CD4-positive, CD25-positive, alpha-beta regulatory T cell (primary cell): ENCODE measurements around the gene SDHAF3. TPM values are rescaled to one million over a fixed set of nuclear protein-coding genes. Genes with fewer than 3 reads are reported as not detected.
A peak's percentile ranks its signal among the peaks of the same experiment; 100 is the strongest.
"Not testable (repeated sequence)": the region's sequence is repeated elsewhere in the genome, so short reads cannot be mapped to it uniquely, and the experiment has no call there.

ENCODE experiments used
- ATAC-seq, 2 donors: fragments of 150-1000 bp; cut with Tn5 transposase; one replicate each; pipeline ENCODE4 v1.10.0; 2021; ENCODE audit warnings: low read depth in 2 of 2, moderate number of reproducible peaks in 2 of 2, moderate library complexity in 1 of 2
- DNase-seq, 3 donors: peaks; one replicate each; pipeline versions ENCODE4 v3.0.0 to v3.0.0-alpha.2; 2012 to 2022; ENCODE audit warnings: mixed read lengths in 1 of 3
- H3K27ac ChIP-seq: one replicate; pipeline ENCODE4 v1.7.0; 2013; ENCODE audit warnings: mild to moderate bottlenecking, low read length; ENCODE audit not compliant: insufficient read depth, poor library complexity, severe bottlenecking
- H3K27me3 ChIP-seq: one replicate; pipeline ENCODE4 v1.7.0; 2013; ENCODE audit warnings: low read length; ENCODE audit not compliant: control insufficient read depth, insufficient read depth
- H3K36me3 ChIP-seq: one replicate; pipeline ENCODE4 v1.7.0; 2013; ENCODE audit warnings: mild to moderate bottlenecking, low read length, moderate library complexity; ENCODE audit not compliant: control insufficient read depth, insufficient read depth
- H3K4me1 ChIP-seq: 2 replicates; pipeline ENCODE4 v1.7.0; 2013; ENCODE audit warnings: mild to moderate bottlenecking, low read length; ENCODE audit not compliant: insufficient read depth, control insufficient read depth, poor library complexity, severe bottlenecking
- H3K4me3 ChIP-seq: one replicate; pipeline ENCODE4 v1.7.0; 2013; ENCODE audit warnings: low read depth, mild to moderate bottlenecking, low read length, moderate library complexity
- H3K9me3 ChIP-seq, 2 experiments: 1 replicate in 1 of 2; 2 replicates in 1 of 2; pipeline ENCODE4 v1.7.0; 2013; ENCODE audit warnings: low read length in 2 of 2, mild to moderate bottlenecking in 1 of 2, moderate library complexity in 1 of 2; ENCODE audit not compliant: control insufficient read depth in 2 of 2
- H3K27ac Mint-ChIP-seq, 3 donors: one replicate each; pipeline ENCODE4 v1.8.0; 2020 to 2022; ENCODE audit warnings: mild to moderate bottlenecking in 3 of 3, mixed read lengths in 3 of 3, moderate library complexity in 2 of 3
- H3K27me3 Mint-ChIP-seq: one replicate; pipeline ENCODE4 v1.8.0; 2022; ENCODE audit warnings: mild to moderate bottlenecking, mixed read lengths
- H3K36me3 Mint-ChIP-seq: one replicate; pipeline ENCODE4 v1.8.0; 2020; ENCODE audit warnings: mixed read lengths
- H3K4me1 Mint-ChIP-seq, 4 donors: one replicate each; pipeline ENCODE4 v1.8.0; 2020 to 2022; ENCODE audit warnings: mixed read lengths in 4 of 4, mild to moderate bottlenecking in 1 of 4
- H3K4me3 Mint-ChIP-seq, 4 donors: one replicate each; pipeline ENCODE4 v1.8.0; 2020 to 2022; ENCODE audit warnings: mild to moderate bottlenecking in 4 of 4, mixed read lengths in 4 of 4, moderate library complexity in 3 of 4
- H3K9me3 Mint-ChIP-seq, 7 donors: one replicate each; pipeline ENCODE4 v1.8.0; 2020 to 2022; ENCODE audit warnings: mixed read lengths in 7 of 7, mild to moderate bottlenecking in 3 of 7, moderate library complexity in 2 of 7
- polyA plus RNA-seq, 4 donors: library from polyadenylated mRNA; unstranded; fragments of 300-500 nt; fragmentation: Illumina TruSeq; gene quantifications; one replicate each; pipeline ENCODE4 v1.2.3, GENCODE V29; 2021
- total RNA-seq: library from RNA; stranded (reverse); gene quantifications from one replicate; pipeline ENCODE4 v1.2.3, GENCODE V29; 2022

SDHAF3 gene
- total and polyA plus RNA-seq, 5 donors from 2014 or later = 9.8 to 50.9 (median 39.4) TPM

DNA sequence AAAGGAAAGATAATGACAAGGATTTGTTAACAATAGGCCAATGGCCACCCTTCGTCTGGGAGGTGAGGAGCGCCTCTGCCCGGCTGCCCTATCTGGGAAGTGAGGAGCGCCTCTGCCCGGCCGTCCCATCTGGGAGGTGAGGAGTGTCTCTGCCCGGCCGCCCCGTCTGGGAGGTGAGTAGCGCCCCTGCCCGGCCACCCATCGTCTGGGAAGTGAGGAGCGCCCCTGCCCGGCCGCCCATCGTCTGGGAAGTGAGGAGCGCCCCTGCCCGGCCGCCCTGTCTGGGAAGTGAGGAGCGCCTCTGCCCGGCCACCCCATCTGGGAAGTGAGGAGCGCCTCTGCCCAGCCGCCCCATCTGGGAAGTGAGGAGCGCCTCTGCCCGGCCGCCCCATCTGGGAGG, 42.5 kb downstream of the SDHAF3 start:
- not testable (repeated sequence) for H3K4me3 Mint-ChIP-seq, H3K27ac Mint-ChIP-seq, ATAC-seq, H3K4me1 ChIP-seq, H3K27me3 Mint-ChIP-seq, H3K27me3 ChIP-seq, H3K36me3 ChIP-seq, H3K27ac ChIP-seq, DNase-seq, H3K4me3 ChIP-seq, H3K9me3 ChIP-seq
- Mint-ChIP-seq H3K4me1 (peaks cover 6 to 11% (median 7%) of the 10 kb centered on the region in 4 donors), H3K36me3 (peaks cover 52% of the 10 kb centered on the region), H3K9me3 (peaks cover 0 to 17% (median 4%) of the 10 kb centered on the region in 7 donors)

GRCh38 chr7:97161609-97162008, 44.1 kb downstream of the SDHAF3 start:
- H3K36me3 ChIP-seq, H3K27me3 Mint-ChIP-seq, H3K9me3 ChIP-seq, H3K27ac ChIP-seq, H3K27me3 ChIP-seq, H3K4me3 Mint-ChIP-seq, DNase-seq, H3K4me3 ChIP-seq, H3K27ac Mint-ChIP-seq, H3K4me1 ChIP-seq, ATAC-seq: not testable (repeated sequence)
- H3K9me3 Mint-ChIP-seq = peaks cover 0 to 17% (median 7%) of the 10 kb centered on the region in 7 donors
- peaks cover 57% of the 10 kb centered on the region for H3K36me3 Mint-ChIP-seq
- H3K4me1 Mint-ChIP-seq = peaks cover 7 to 14% (median 10%) of the 10 kb centered on the region in 4 donors

- no peak for DNase-seq
- no peak for ATAC-seq
- H3K36me3 ChIP-seq = no peaks in the 10 kb centered on the region
- H3K4me1 ChIP-seq = no peaks in the 10 kb centered on the region
- Mint-ChIP-seq H3K9me3 (peaks cover 0 to 15% (median 7%) of the 10 kb centered on the region in 7 donors), H3K36me3 (peaks cover 35% of the 10 kb centered on the region), H3K4me3 (no peak overlapping the region), H3K27me3 (no peaks in the 10 kb centered on the region), H3K27ac (no peak overlapping the region), H3K4me1 (peaks cover 7 to 15% (median 13%) of the 10 kb centered on the region in 4 donors)
- no peak overlapping the region for H3K27ac ChIP-seq
- no peaks in the 10 kb centered on the region for H3K27me3 ChIP-seq
- peaks cover 0 to 6% of the 10 kb centered on the region in 2 experiments for H3K9me3 ChIP-seq
- H3K4me3 ChIP-seq = no peak overlapping the region
Observed at GRCh38 chr7:97166308-97166707, 48.8 kb downstream of the SDHAF3 start.

DNA sequence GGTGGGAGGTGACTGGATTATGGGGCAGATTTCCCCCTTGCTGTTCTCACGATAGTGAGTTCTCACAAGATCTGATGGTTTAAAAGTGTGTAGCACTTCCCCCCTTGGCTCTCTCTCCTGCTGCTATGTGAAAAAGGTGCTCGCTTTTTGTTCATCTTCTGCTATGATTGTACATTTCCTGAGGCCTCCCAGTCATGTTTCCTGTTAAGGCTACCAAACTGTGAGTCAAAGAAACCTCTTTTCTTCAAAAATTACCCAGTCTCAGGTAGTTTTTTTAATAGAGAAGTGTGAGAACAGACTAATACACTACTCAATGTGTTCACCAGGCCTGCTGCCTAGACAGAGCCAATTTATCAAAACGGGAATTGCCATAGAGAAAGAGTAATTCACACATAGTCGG, 49.7 kb downstream of the SDHAF3 start:
- H3K27ac Mint-ChIP-seq = no peak overlapping the region
- peak in 1 of 3 donors; percentile 7 for DNase-seq
- peaks cover 6 to 15% (median 10%) of the 10 kb centered on the region in 4 donors for H3K4me1 Mint-ChIP-seq
- Histone ChIP-seq H3K4me3 (no peak overlapping the region), H3K27me3 (no peaks in the 10 kb centered on the region), H3K9me3 (peaks cover 0 to 6% of the 10 kb centered on the region in 2 experiments), H3K36me3 (no peaks in the 10 kb centered on the region), H3K27ac (no peak overlapping the region), H3K4me1 (no peaks in the 10 kb centered on the region)
- peaks cover 0 to 15% (median 7%) of the 10 kb centered on the region in 7 donors for H3K9me3 Mint-ChIP-seq
- H3K4me3 Mint-ChIP-seq = no peak overlapping the region
- no peaks in the 10 kb centered on the region for H3K27me3 Mint-ChIP-seq
- H3K36me3 Mint-ChIP-seq = peaks cover 27% of the 10 kb centered on the region
- no peak for ATAC-seq

DNA sequence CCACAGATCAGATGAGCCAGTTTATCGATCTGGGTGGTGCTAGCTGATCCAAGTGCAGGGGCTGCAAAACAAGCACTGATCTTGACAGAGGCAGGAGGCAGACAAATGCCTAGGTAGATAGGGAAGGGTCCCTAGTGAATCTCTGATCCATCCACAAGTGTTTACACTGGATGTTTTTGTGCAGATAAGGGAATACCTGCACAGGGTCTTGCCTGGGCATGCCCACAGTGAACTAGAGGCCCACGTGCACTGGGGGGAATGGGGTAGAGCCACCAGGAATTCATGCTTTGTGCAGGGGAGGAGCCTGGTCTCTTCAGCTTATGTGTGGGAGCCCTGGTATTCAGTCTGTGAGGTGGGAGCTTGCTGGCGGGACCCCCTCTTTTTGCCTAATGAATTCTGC, 50.3 kb downstream of the SDHAF3 start:
- no peaks in the 10 kb centered on the region for H3K27me3 ChIP-seq
- no peaks in the 10 kb centered on the region for H3K4me1 ChIP-seq
- H3K27me3 Mint-ChIP-seq = no peaks in the 10 kb centered on the region
- no peak overlapping the region for H3K4me3 ChIP-seq
- no peak overlapping the region for H3K4me3 Mint-ChIP-seq
- H3K9me3 ChIP-seq = peaks cover 0 to 6% of the 10 kb centered on the region in 2 experiments
- DNase-seq (no peak), ATAC-seq (no peak)
- H3K27ac ChIP-seq = no peak overlapping the region
- peaks cover under 1 to 11% (median 9%) of the 10 kb centered on the region in 4 donors for H3K4me1 Mint-ChIP-seq
- peaks cover 0 to 15% (median 7%) of the 10 kb centered on the region in 7 donors for H3K9me3 Mint-ChIP-seq
- peaks cover 21% of the 10 kb centered on the region for H3K36me3 Mint-ChIP-seq
- H3K36me3 ChIP-seq = no peaks in the 10 kb centered on the region
- H3K27ac Mint-ChIP-seq = no peak overlapping the region

DNA sequence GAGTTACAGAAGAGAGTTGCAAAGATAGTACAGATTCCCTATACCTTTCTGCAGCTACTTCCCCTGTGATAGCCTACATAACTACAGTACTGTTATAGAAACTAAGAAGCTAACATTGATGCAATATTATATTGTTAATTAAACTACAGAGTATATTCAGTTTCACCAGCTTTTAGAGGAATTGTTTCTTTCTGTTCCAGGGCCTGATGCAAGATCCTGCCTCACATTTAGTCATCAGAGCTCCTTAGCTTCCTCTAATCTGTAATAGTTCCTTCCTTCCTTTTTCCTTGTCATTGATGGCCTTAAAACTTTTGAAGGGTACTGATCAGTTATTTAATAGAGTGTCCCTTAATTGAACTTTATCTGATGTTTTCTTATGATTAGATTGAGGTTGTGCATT, 56.8 kb downstream of the SDHAF3 start:
- no peak overlapping the region for H3K27ac ChIP-seq
- ATAC-seq (no peak), DNase-seq (no peak)
- H3K4me1 Mint-ChIP-seq = peaks cover 0 to 7% (median under 1%) of the 10 kb centered on the region in 4 donors
- no peaks in the 10 kb centered on the region for H3K36me3 ChIP-seq
- no peaks in the 10 kb centered on the region for H3K36me3 Mint-ChIP-seq
- no peaks in the 10 kb centered on the region for H3K27me3 ChIP-seq
- H3K4me3 ChIP-seq = no peak overlapping the region
- no peak overlapping the region for H3K4me3 Mint-ChIP-seq
- no peaks in the 10 kb centered on the region for H3K27me3 Mint-ChIP-seq
- H3K9me3 ChIP-seq = no peaks in the 10 kb centered on the region
- H3K27ac Mint-ChIP-seq = no peak overlapping the region
- H3K9me3 Mint-ChIP-seq = peaks cover 0 to 1% (median 0%) of the 10 kb centered on the region in 7 donors
- no peaks in the 10 kb centered on the region for H3K4me1 ChIP-seq

DNA sequence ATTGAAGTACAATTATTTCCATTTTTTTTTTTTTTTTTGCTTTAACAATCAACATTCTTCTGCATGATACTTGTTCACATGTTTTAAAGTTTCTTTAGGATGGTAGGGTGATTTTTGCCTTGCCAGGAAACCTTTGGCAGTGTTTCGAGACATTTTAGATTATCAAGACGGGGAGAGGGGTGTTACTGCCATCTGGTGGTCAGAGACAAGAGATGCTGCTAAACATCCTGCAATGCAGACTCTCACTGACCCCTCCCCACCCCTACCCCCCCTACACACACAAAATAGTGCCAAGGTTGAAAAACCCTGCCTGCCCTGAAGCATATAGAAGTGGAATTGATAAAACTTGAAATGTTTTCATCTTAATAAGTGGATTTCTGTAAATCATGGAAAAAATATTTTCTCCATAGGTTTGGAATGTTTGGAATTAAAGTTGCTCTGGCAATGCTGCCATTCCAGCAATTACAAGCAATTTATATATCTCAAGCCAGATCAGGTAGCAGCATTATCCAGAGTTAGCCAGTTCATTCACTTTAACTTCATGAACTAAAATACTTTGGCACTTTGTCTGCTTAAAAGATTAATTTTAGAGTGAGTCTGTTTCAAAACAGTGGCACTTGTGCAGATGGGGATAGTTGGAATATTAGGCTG, 62.1 kb downstream of the SDHAF3 start:
- Mint-ChIP-seq H3K9me3 (peaks cover 0 to 1% (median 0%) of the 10 kb centered on the region in 7 donors), H3K4me1 (peaks cover 0 to 9% (median 1%) of the 10 kb centered on the region in 4 donors), H3K27ac (no peak overlapping the region), H3K27me3 (no peaks in the 10 kb centered on the region), H3K4me3 (no peak overlapping the region), H3K36me3 (peaks cover 17% of the 10 kb centered on the region)
- DNase-seq (peak; percentile 15 to 65 (median 52)), ATAC-seq (peak; percentile 50 to 66)
- Histone ChIP-seq H3K36me3 (peaks cover 6% of the 10 kb centered on the region), H3K4me1 (no peaks in the 10 kb centered on the region), H3K27me3 (no peaks in the 10 kb centered on the region), H3K9me3 (no peaks in the 10 kb centered on the region), H3K4me3 (no peak overlapping the region), H3K27ac (no peak overlapping the region)

DNA sequence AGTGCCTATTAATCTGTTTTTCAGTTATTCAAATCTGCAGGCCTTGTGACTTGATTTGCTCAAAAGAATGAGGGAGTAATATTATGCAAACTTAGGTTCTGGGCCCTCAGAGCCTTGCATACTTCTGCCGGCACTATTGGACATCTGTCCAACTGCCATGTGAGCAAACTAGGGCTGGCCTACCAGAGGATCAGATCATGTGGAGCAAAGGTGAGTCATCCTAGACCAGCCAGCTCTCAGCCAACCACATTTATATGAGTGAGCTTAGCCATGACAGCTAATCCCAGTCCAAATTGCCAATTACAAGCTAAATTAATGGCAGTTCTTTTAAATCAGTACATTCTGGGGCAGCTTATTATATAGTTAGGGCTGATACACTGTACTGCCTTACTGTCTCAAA, 69.6 kb downstream of the SDHAF3 start:
- peaks cover 4% of the 10 kb centered on the region for H3K27me3 ChIP-seq
- H3K4me3 ChIP-seq = no peak overlapping the region
- ATAC-seq = no peak
- peaks cover 3% of the 10 kb centered on the region for H3K36me3 ChIP-seq
- H3K27me3 Mint-ChIP-seq = no peaks in the 10 kb centered on the region
- H3K36me3 Mint-ChIP-seq = peaks cover 18% of the 10 kb centered on the region
- H3K4me1 Mint-ChIP-seq = no peaks in the 10 kb centered on the region
- H3K4me1 ChIP-seq = no peaks in the 10 kb centered on the region
- no peak overlapping the region for H3K27ac Mint-ChIP-seq
- no peak overlapping the region for H3K4me3 Mint-ChIP-seq
- H3K27ac ChIP-seq = no peak overlapping the region
- H3K9me3 ChIP-seq = no peaks in the 10 kb centered on the region
- no peaks in the 10 kb centered on the region for H3K9me3 Mint-ChIP-seq
- no peak for DNase-seq
